Smooth muscle cell (in vitro differentiated cells): ENCODE data around the gene CCDC150. TPM values are rescaled to one million over a fixed set of nuclear protein-coding genes. Genes with fewer than 3 reads are reported as not detected.

Experiments used
- DNase-seq: peaks from one replicate; lab custom pipeline; 2025; ENCODE audit not compliant: unreplicated experiment; lab: John Stamatoyannopoulos, UW
- H2AFZ ChIP-seq: fragments of 200-600 bp; sonication (generic); 2 replicates; pipeline ENCODE4 v1.6.0; 2016; ENCODE audit warnings: antibody characterized with exemption, low read depth, mild to moderate bottlenecking
- H3F3A ChIP-seq: fragments of 200-600 bp; sonication (generic); 2 replicates; pipeline ENCODE4 v1.6.0; 2017; ENCODE audit warnings: antibody characterized with exemption, low read depth
- H3K27ac ChIP-seq: fragments of 200-600 bp; sonication (generic); 2 replicates; pipeline ENCODE4 v1.5.1; 2016; ENCODE audit warnings: low read depth, mild to moderate bottlenecking
- H3K27me3 ChIP-seq: fragments of 200-600 bp; sonication (generic); 2 replicates; pipeline ENCODE4 v1.6.1; 2016; ENCODE audit warnings: low read depth, mild to moderate bottlenecking
- H3K36me3 ChIP-seq: fragments of 200-600 bp; sonication (generic); 2 replicates; pipeline ENCODE4 v1.5.1; 2016; ENCODE audit warnings: low read depth
- H3K4me1 ChIP-seq: fragments of 200-600 bp; sonication (generic); 2 replicates; pipeline ENCODE4 v1.5.1; 2016; ENCODE audit warnings: low read depth
- H3K4me2 ChIP-seq: fragments of 200-600 bp; sonication (generic); 2 replicates; pipeline ENCODE4 v1.6.0; 2016; ENCODE audit warnings: mild to moderate bottlenecking
- H3K4me3 ChIP-seq: fragments of 200-600 bp; sonication (generic); 2 replicates; pipeline ENCODE4 v1.5.1; 2016; ENCODE audit warnings: mild to moderate bottlenecking
- H3K79me2 ChIP-seq: fragments of 200-600 bp; sonication (generic); 2 replicates; pipeline ENCODE4 v1.6.0; 2016; ENCODE audit warnings: low read depth, mild to moderate bottlenecking
- H3K9ac ChIP-seq: fragments of 200-600 bp; sonication (generic); 2 replicates; pipeline ENCODE4 v1.6.0; 2016; ENCODE audit warnings: low read depth
- H3K9me3 ChIP-seq: fragments of 200-600 bp; sonication (generic); replicated peaks from 2 replicates; pipeline ENCODE4 v1.5.1; 2016; ENCODE audit warnings: low read depth
- H4K20me1 ChIP-seq: fragments of 200-600 bp; sonication (generic); 2 replicates; pipeline ENCODE4 v1.6.0; 2016; ENCODE audit warnings: low read depth
- CTCF ChIP-seq: fragments of 200-600 bp; sonication (generic); IDR thresholded peaks from 2 replicates; pipeline ENCODE4 v1.5.1; 2017; ENCODE audit warnings: borderline replicate concordance, mild to moderate bottlenecking, antibody characterized with exemption; ENCODE audit not compliant: insufficient read depth, poor library complexity, severe bottlenecking
- WGBS: methylation state at CpG from one replicate; pipeline ENCODE4 v1.1.7; 2016; ENCODE audit warnings: low lambda C conversion rate; 5-methylcytosine and 5-hydroxymethylcytosine counted together
- polyA plus RNA-seq: library from polyadenylated mRNA; unstranded; fragments of >200 nt; fragmentation: Nextera tagmentation; extraction: Ambion mirVana; gene quantifications from 2 replicates; pipeline ENCODE4 v1.2.1, GENCODE V29; 2016
- total RNA-seq: library from RNA; depleted of rRNA; stranded (reverse); fragments of >200 nt; gene quantifications from 2 replicates; pipeline ENCODE4 v1.2.3, GENCODE V29; 2014

Gene CCDC150
- total and polyA plus RNA-seq, 2 experiments from 2014 or later, result 2.0 to 2.5 TPM

GRCh38 chr2:196613302-196613701, 26.2 kb upstream of the CCDC150 start:
- no peaks in the 10 kb centered on the region for H3K27me3 ChIP-seq
- no peaks in the 10 kb centered on the region for H4K20me1 ChIP-seq
- 90% methylated on average over 2 of the region's 2 CpGs for WGBS

DNA sequence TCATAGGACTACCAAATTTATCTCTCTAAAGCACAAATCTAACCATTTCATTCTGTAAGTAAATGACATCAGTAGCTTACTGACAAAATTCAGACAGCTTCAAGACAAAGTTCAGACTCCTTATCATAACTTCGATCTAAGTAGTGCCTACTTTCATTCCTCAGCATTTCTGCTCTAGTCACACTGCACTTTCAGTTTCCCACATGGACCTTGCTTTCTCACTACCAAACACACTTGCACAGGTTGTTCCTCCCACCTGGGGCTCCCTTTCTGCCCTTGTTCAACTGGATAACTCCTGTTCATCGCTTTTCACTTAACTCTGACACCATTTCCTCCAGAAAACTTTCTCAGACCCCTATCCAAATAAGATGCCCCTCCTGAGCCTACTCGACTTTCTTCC, 22.1 kb upstream of the CCDC150 start:
- H3K79me2 ChIP-seq, result no peaks in the 10 kb centered on the region
- no peaks in the 10 kb centered on the region for H3K27me3 ChIP-seq
- no peak overlapping the region for H3K9ac ChIP-seq
- DNase-seq, result no peak
- H3K9me3 ChIP-seq, result no peaks in the 10 kb centered on the region
- WGBS, result 88% methylated on average over 3 of the region's 3 CpGs
- H3K4me1 ChIP-seq, result no peaks in the 10 kb centered on the region
- H3K27ac ChIP-seq, result no peak overlapping the region
- H4K20me1 ChIP-seq, result no peaks in the 10 kb centered on the region
- no peaks in the 10 kb centered on the region for H3F3A ChIP-seq
- H2AFZ ChIP-seq, result no peak overlapping the region
- H3K36me3 ChIP-seq, result no peaks in the 10 kb centered on the region
- H3K4me3 ChIP-seq, result no peak overlapping the region
- no peak overlapping the region for H3K4me2 ChIP-seq
- TF ChIP-seq CTCF, result no peak

More at GRCh38 chr2:196613302-196613701, 26.2 kb upstream of the CCDC150 start:
- DNase-seq, result no peak
- H3K9me3 ChIP-seq, result no peaks in the 10 kb centered on the region
- TF ChIP-seq CTCF, result no peak
- H3K9ac ChIP-seq, result no peak overlapping the region
- no peak overlapping the region for H2AFZ ChIP-seq
- H3K36me3 ChIP-seq, result no peaks in the 10 kb centered on the region
- no peaks in the 10 kb centered on the region for H3K79me2 ChIP-seq
- no peaks in the 10 kb centered on the region for H3F3A ChIP-seq
- no peak overlapping the region for H3K27ac ChIP-seq
- H3K4me2 ChIP-seq, result no peak overlapping the region
- H3K4me1 ChIP-seq, result no peaks in the 10 kb centered on the region
- H3K4me3 ChIP-seq, result no peak overlapping the region

DNA sequence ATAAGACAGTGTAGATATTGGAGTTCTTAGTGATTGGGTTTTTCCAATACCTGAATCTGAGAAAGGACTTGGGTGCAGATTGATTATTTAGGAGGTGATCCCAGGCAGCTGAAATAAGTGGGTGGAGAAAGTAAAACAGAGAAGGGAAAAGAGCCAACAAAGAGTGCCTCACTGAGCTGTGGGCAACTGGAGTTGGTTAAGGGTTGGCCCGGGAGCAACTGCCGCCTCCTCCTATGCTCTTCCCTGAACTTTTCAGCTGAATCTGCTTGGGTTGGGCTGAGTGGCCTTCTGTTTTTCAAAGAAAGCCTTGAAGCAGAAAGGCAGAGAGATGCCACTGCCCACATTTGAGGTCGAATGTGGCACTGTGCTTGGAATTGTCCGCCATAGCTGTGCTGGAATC, 20.9 kb upstream of the CCDC150 start:
- no peak overlapping the region for H3K9ac ChIP-seq
- no peak for TF ChIP-seq CTCF
- H3F3A ChIP-seq, result no peaks in the 10 kb centered on the region
- no peaks in the 10 kb centered on the region for H3K79me2 ChIP-seq
- H4K20me1 ChIP-seq, result no peaks in the 10 kb centered on the region
- no peak for DNase-seq
- WGBS, result 96% methylated on average over 4 of the region's 4 CpGs
- H3K27ac ChIP-seq, result no peak overlapping the region
- no peak overlapping the region for H3K4me3 ChIP-seq
- no peak overlapping the region for H3K4me2 ChIP-seq
- no peak overlapping the region for H2AFZ ChIP-seq
- no peaks in the 10 kb centered on the region for H3K9me3 ChIP-seq
- no peaks in the 10 kb centered on the region for H3K36me3 ChIP-seq
- H3K4me1 ChIP-seq, result no peaks in the 10 kb centered on the region
- H3K27me3 ChIP-seq, result no peaks in the 10 kb centered on the region

- Histone ChIP-seq H3K9me3 (peaks cover 4% of the 10 kb centered on the region), H3K9ac (no peak overlapping the region), H3K27me3 (no peaks in the 10 kb centered on the region), H3K4me3 (no peak overlapping the region), H3K4me1 (no peaks in the 10 kb centered on the region), H4K20me1 (no peaks in the 10 kb centered on the region), H2AFZ (no peak overlapping the region), H3K27ac (no peak overlapping the region), H3K79me2 (no peaks in the 10 kb centered on the region), H3F3A (no peaks in the 10 kb centered on the region), H3K4me2 (no peak overlapping the region), H3K36me3 (no peaks in the 10 kb centered on the region)
- DNase-seq, result no peak
- WGBS, result 74% methylated on average over 2 of the region's 2 CpGs
- no peak for TF ChIP-seq CTCF
Observed at GRCh38 chr2:196630531-196630930, 9.0 kb upstream of the CCDC150 start.
